Stimulated activated CD8-positive, alpha-beta memory T cell treated with anti-CD3 and anti-CD28 coated beads, Interleukin-12 subunit alpha, Interleukin-12 subunit beta, amount 100 ng/mL, for 1 hour (primary cell): ENCODE results near the gene FHAD1.

ENCODE experiments used
- DNase-seq: peaks from one replicate; pipeline ENCODE4 v3.0.0-alpha.2; 2020; ENCODE audit warnings: low read depth

Gene FHAD1

GRCh38 chr1:15345705-15346345, 98.8 kb downstream of the FHAD1 start:
- peak; percentile 47 for DNase-seq

GRCh38 chr1:15346346-15347030, 99.5 kb downstream of the FHAD1 start:
- DNase-seq = no peak

GRCh38 chr1:15347182-15347581, 100.2 kb downstream of the FHAD1 start:
- no peak for DNase-seq

- no peak for DNase-seq
Observed at GRCh38 chr1:15348648-15349047, 101.6 kb downstream of the FHAD1 start.

- no peak for DNase-seq
Observed at GRCh38 chr1:15349133-15349532, 102.1 kb downstream of the FHAD1 start.

GRCh38 chr1:15350151-15350550, 103.1 kb downstream of the FHAD1 start:
- DNase-seq = no peak

GRCh38 chr1:15350551-15351200, 103.7 kb downstream of the FHAD1 start:
- DNase-seq = no peak

- DNase-seq = no peak
Observed at GRCh38 chr1:15351310-15351709, 104.3 kb downstream of the FHAD1 start.

GRCh38 chr1:15352128-15352957, 105.3 kb downstream of the FHAD1 start:
- peak; percentile 18 for DNase-seq

GRCh38 chr1:15353839-15354579, 107.0 kb downstream of the FHAD1 start:
- no peak for DNase-seq

- DNase-seq = no peak
Observed at GRCh38 chr1:15354580-15354965, 107.5 kb downstream of the FHAD1 start.

- no peak for DNase-seq
Observed at GRCh38 chr1:15355968-15356625, 109.1 kb downstream of the FHAD1 start.

- no peak for DNase-seq
Observed at GRCh38 chr1:15357612-15358207, 110.7 kb downstream of the FHAD1 start.

- no peak for DNase-seq
Observed at GRCh38 chr1:15358565-15359133, 111.6 kb downstream of the FHAD1 start.

- no peak for DNase-seq
Observed at GRCh38 chr1:15360700-15361099, 113.7 kb downstream of the FHAD1 start.

GRCh38 chr1:15362096-15362736, 115.2 kb downstream of the FHAD1 start:
- DNase-seq = no peak

GRCh38 chr1:15362737-15363128, 115.7 kb downstream of the FHAD1 start:
- no peak for DNase-seq

GRCh38 chr1:15364740-15365139, 117.7 kb downstream of the FHAD1 start:
- DNase-seq = no peak

GRCh38 chr1:15368888-15369287, 121.9 kb downstream of the FHAD1 start:
- no peak for DNase-seq

GRCh38 chr1:15370268-15370667, 123.2 kb downstream of the FHAD1 start:
- no peak for DNase-seq
